Stimulated activated CD8-positive, alpha-beta memory T cell treated with anti-CD3 and anti-CD28 coated beads, Interleukin-7, amount 100 ng/mL, for 4 hours (primary cell): ENCODE measurements around the gene SLC25A6.
"Not testable (repeated sequence)": the region's sequence is repeated elsewhere in the genome, so short reads cannot be mapped to it uniquely, and the experiment has no call there.

ENCODE experiments used
- DNase-seq, 2 donors: peaks; one replicate each; pipeline ENCODE4 v3.0.0-alpha.2; 2020; ENCODE audit warnings: low read depth in 2 of 2

The SLC25A6 gene

DNA sequence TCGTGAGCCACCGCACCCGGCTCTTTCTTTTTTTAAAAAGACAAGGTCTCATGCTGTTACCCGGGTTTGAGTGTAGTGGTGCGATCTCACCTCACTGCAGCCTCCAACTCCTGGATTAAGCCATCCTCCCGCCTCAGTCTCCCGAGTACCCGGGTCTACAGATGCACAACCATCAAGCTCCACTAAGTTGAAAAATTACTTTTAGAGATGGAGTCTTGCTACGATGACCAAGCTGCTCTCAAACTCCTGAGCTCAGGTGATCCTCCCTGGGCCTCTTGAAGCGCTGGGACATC, 2.0 kb downstream of the SLC25A6 start:
- no peak for DNase-seq

GRCh38 chrX:1389181-1389992, 2.5 kb downstream of the SLC25A6 start:
- no peak for DNase-seq

GRCh38 chrX:1388651-1389050, 3.3 kb downstream of the SLC25A6 start:
- DNase-seq = no peak

DNA sequence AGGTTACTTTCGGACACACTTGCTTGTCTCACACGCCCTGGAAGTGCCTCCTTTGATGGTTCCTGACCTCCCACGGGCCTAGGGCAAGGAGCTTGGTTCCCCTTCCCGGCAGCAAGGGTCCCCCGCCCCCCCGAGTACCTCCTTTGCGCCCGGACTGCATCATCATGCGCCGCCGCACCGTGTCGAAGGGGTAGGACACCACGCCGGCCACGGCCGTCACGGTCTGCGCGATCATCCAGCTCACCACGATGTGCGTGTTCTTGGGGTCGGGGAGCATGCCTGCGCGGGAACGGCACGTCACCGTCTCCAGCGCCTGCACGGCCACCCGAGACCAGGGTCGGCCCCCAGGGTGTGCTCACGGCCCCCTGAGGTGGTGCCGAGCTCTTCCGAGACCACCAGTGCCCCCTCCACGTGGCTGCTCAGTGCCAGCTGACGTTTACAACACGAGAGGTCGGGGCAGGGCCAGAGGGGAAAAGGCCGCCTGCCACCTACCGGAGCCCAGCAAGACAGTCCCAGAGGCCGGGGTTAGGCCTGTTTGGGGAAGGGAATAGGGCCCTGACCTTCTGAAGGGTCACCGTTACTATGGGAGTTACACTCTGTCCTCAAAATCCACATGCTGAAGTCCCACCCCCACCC, 4.7 kb downstream of the SLC25A6 start:
- no peak for DNase-seq

DNA sequence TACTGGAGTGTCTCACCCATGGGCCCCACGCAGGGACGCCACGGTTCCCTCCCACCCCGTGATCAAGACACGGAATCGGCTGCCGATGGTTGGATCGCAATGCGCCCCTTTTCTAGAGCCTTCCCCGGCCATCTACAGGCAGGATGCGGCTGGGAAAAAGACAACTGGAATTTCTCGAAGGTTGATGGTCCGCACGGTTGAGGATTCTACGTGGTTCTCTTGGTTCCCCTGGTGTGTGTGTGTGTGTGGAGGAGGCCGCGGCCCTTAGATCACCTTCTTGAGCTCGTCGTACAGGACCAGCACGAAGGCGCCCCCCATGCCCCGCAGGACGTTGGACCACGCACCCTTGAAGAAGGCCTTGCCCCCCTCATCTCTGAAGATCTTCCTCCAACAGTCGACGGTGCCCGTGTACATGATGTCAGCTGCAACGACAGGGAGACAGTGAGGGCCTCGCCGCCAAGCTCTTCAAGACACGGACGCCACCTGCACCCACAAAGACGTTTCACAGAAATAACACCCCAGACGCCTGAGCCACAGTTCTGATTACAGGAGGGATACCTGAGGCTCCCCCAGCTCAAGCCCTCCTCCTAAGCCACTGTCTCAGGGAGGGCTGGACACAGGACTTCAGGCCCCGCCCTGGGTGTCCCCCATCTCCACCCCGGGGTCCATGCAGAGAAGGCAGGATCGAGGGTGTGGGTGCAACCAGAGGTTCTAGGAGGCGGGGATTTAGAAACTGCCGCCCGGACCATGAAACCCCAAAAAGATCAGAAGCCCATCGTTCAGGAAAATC, 5.4 kb downstream of the SLC25A6 start:
- no peak for DNase-seq

- no peak for DNase-seq
These were observed 6.4 kb downstream of the SLC25A6 start for GRCh38 chrX:1385253-1386223.

DNA sequence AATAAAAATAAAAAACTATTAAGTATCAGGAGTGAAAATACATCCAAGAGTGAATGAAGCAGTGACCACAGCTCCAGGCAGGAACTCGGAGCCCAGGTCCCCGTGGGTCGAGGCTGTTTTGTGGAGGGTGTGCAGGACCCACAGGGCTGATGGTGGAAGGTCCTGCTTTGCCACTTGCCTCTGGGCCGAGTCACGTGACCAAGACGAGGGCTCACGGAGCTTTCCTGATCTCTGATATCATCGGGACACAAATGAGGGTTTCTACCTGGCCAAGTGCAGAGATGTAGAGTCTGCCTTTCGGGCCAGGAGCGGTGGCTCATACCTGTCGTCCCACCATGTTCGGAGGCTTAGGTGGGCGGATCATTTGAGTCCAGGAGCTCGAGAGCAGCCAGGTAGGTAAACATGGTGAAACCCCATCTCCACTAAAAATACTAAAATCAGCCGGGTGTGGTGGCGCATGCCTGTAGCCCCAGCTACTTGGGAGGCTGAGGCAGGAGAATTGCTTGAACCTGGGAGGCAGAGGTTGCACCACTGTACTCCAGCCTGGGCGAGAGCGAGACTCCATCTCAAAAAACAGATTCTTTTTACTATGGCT, 7.2 kb downstream of the SLC25A6 start:
- DNase-seq = no peak

GRCh38 chrX:1380672-1381233, 11.2 kb downstream of the SLC25A6 start:
- no peak for DNase-seq

DNA sequence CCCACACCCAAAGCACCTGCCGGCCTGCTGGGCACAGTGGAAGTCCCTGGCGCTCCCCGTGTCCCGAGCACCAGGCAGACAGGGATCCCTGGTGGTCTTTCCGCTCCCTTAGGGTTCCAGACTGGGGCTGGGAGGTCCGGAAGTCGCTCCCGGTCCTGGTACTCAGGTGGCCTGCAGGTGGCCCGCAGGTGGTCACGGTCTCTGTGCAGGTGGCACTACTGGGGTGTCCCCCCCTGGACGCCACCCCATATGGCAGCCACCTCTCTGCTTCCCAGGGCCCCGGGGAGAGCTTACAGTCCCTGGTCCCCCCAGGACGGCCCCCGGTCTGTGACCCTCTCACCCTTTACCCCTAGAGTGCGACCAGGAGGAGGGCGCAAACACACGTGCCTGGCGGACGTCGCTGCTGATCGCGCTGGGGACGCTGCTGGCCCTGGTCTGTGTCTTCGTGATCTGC, 13.6 kb downstream of the SLC25A6 start:
- no peak for DNase-seq

- no peak for DNase-seq
These were observed 23.6 kb downstream of the SLC25A6 start for GRCh38 chrX:1368385-1368698.

- not testable (repeated sequence) for DNase-seq
These were observed 25.6 kb downstream of the SLC25A6 start for GRCh38 chrX:1366363-1366762.

- no peak for DNase-seq
These were observed 30.0 kb downstream of the SLC25A6 start for GRCh38 chrX:1361910-1362309.

DNA sequence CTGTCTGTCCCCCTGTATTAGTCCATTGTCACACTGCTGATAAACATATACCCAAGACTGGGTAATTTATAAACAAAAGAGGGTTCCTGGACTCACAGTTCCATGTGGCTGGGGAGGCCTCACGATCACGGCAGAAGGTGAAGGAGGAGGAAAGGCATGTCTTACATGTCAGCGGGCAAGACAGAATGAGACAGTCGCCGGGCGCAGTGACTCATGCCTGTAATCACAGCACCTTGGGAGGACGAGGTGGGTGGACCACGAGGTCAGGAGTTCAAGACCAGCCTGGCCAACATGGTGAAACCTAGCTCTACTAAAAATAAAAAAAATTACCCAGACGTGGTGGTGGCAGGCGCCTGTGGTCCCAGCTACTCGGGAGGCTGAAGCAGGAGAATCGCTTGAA, 30.6 kb downstream of the SLC25A6 start:
- DNase-seq = no peak

- no peak for DNase-seq
These were observed 31.7 kb downstream of the SLC25A6 start for GRCh38 chrX:1360171-1360570.

GRCh38 chrX:1359477-1359873, 32.4 kb downstream of the SLC25A6 start:
- DNase-seq = no peak

- no peak for DNase-seq
These were observed 33.0 kb downstream of the SLC25A6 start for GRCh38 chrX:1358793-1359476.

- DNase-seq = no peak
These were observed 33.9 kb downstream of the SLC25A6 start for GRCh38 chrX:1357993-1358392.

DNA sequence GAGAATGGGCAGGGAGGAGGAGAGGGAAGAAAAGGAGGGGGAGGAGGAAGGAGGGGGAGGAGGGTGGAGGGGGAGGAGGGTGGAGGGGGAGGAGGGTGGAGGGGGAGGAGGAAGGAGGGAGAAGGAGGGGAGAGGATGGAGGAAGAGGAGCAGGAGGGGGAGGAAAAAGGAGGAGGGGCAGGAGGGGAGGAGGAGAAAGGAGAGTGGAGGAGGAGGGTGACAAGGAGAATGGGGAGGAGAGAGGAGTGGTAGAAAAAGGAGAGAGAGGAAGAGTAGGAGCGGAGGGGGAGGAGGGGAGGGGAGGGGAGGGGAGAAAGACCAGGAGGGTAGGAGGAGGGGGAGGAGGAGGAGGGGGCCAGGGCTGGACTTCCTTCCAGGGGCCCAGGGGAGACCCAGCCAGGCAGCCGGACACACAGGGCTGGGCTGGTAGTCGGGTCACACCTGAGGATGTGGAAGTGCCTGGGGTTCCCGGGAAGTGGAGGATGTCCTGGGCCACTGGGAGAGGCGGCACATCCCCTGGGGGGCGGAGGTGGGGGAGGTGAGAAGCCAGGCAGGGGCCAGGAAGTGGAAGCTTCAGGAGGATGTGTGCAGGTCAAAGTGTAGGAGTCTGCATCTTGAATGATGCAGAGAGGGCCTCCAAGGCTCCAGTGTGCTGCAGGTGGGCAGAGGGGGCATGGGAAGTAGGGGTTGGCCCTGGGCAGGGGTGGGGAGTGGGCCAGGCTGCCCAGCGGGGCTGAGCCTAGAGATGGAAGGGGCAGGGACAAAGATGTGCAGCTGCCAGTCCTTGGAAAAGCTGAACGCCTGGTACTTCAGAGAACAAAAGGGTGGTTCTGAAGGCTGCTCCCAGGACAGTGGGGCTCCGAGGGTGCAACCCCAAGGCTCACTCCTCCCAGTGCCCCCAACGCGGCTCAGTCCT, 36.5 kb downstream of the SLC25A6 start:
- no peak for DNase-seq
